Liver (tissue), 9 donors: ENCODE data around the gene ARGFX. TPM values are rescaled to one million over a fixed set of nuclear protein-coding genes. Genes with fewer than 3 reads are reported as not detected.

ENCODE experiments used
- DNase-seq: peaks from one replicate; pipeline ENCODE4 v3.0.0-alpha.2; 2017; ENCODE audit warnings: low spot score
- H3K27ac ChIP-seq, 2 donors: one replicate each; pipeline ENCODE4 v1.7.0; 2013; ENCODE audit warnings: inconsistent platforms in 2 of 2, low read length in 2 of 2, control low read depth in 1 of 2, low read depth in 1 of 2, mild to moderate bottlenecking in 1 of 2
- H3K27me3 ChIP-seq, 4 donors: one replicate each; pipeline versions ENCODE4 v1.6.1 to v1.7.0; 2013; ENCODE audit warnings: low read length in 3 of 4, inconsistent platforms in 1 of 4, mild to moderate bottlenecking in 1 of 4, moderate library complexity in 1 of 4; ENCODE audit not compliant: control insufficient read depth in 4 of 4, insufficient read depth in 4 of 4
- H3K36me3 ChIP-seq, 4 donors: one replicate each; pipeline versions ENCODE4 v1.6.1 to v1.7.0; 2013; ENCODE audit warnings: low read length in 3 of 4, mild to moderate bottlenecking in 3 of 4, low read depth in 1 of 4, moderate library complexity in 1 of 4; ENCODE audit not compliant: control insufficient read depth in 4 of 4, insufficient read depth in 3 of 4
- H3K4me1 ChIP-seq, 4 donors: one replicate each; pipeline versions ENCODE4 v1.6.1 to v1.7.0; 2013; ENCODE audit warnings: low read length in 3 of 4, mild to moderate bottlenecking in 3 of 4, moderate library complexity in 1 of 4; ENCODE audit not compliant: control insufficient read depth in 4 of 4, insufficient read depth in 4 of 4
- H3K4me3 ChIP-seq, 3 donors: one replicate each; pipeline versions ENCODE4 v1.6.1 to v1.7.0; 2013; ENCODE audit warnings: low read length in 3 of 3, control low read depth in 1 of 3, low read depth in 1 of 3, mild to moderate bottlenecking in 1 of 3
- H3K9ac ChIP-seq, 2 donors: one replicate each; pipeline ENCODE4 v1.7.0; 2013; ENCODE audit warnings: low read length in 2 of 2, mild to moderate bottlenecking in 2 of 2, moderate library complexity in 2 of 2, control low read depth in 1 of 2, low read depth in 1 of 2
- H3K9me3 ChIP-seq, 4 donors: one replicate each; pipeline versions ENCODE4 v1.6.1 to v1.7.0; 2013; ENCODE audit warnings: low read length in 3 of 4; ENCODE audit not compliant: control insufficient read depth in 4 of 4
- ATF3 ChIP-seq: IDR thresholded peaks from 2 replicates; pipeline ENCODE4 v1.6.1; 2016; ENCODE audit warnings: antibody characterized with exemption
- EGR1 ChIP-seq, 2 donors: IDR thresholded peaks; 2 replicates each; pipeline ENCODE4 v1.6.1; 2016 to 2018; ENCODE audit warnings: antibody characterized with exemption in 2 of 2, low read depth in 2 of 2
- FOXA2 ChIP-seq: IDR thresholded peaks from 2 replicates; pipeline ENCODE4 v1.6.1; 2016; ENCODE audit warnings: antibody characterized with exemption
- GABPA ChIP-seq, 2 donors: IDR thresholded peaks in 1 of 2; conservative IDR thresholded peaks in 1 of 2; 2 replicates each; pipeline ENCODE4 v1.6.1; 2016; ENCODE audit warnings: antibody characterized with exemption in 2 of 2, mild to moderate bottlenecking in 1 of 2, moderate library complexity in 1 of 2
- REST ChIP-seq: IDR thresholded peaks from 2 replicates; pipeline ENCODE4 v1.6.1; 2016; ENCODE audit warnings: antibody characterized with exemption, mild to moderate bottlenecking
- RXRA ChIP-seq, 2 donors: IDR thresholded peaks; 2 replicates each; pipeline ENCODE4 v1.6.1; 2017 to 2018; ENCODE audit warnings: antibody characterized with exemption in 2 of 2, mild to moderate bottlenecking in 1 of 2
- SP1 ChIP-seq: IDR thresholded peaks from 2 replicates; pipeline ENCODE4 v1.6.1; 2018; ENCODE audit warnings: antibody characterized with exemption, mild to moderate bottlenecking
- ZBTB33 ChIP-seq: IDR thresholded peaks from 2 replicates; pipeline ENCODE4 v1.6.1; 2016; ENCODE audit warnings: antibody characterized with exemption
- WGBS: extraction: QIAGEN DNeasy Blood & Tissue Kit; methylation state at CpG from one replicate; pipeline ENCODE4 v1.1.7; 2013; 5-methylcytosine and 5-hydroxymethylcytosine counted together
- polyA plus RNA-seq, 2 donors: library from polyadenylated mRNA; stranded (reverse) in 1 of 2; unstranded in 1 of 2; fragments of 200-250 nt in 1 of 2; fragments of >200 nt in 1 of 2; fragmentation: Nextera tagmentation in 1 of 2; extraction: Ambion mirVana in 1 of 2; gene quantifications; one replicate each; pipeline versions ENCODE4 v1.2.1 to v1.2.3, GENCODE V29; 2013 to 2015
- total RNA-seq, 2 donors: library from RNA; depleted of rRNA; stranded (reverse); fragments of >200 nt; gene quantifications; one replicate each; pipeline ENCODE4 v1.2.3, GENCODE V29; 2014
- donor health status: healthy.
- donor health status: healthy.
- donor health status: healthy.
- donor health status: healthy.
- donor health status: healthy.

ARGFX gene
- total and polyA plus RNA-seq, 4 donors, result not detected

- TF ChIP-seq EGR1 (IDR thresholded peaks at IDR 0.05; ENCODE audit: low read depth in 2 of 2) (no peak), FOXA2 (no peak), SP1 (no peak)
Observed at GRCh38 chr3:121604759-121605158, 37.0 kb downstream of the ARGFX start (continued).

- Histone ChIP-seq H3K27ac (no peak overlapping the region), H3K4me1 (no peaks in the 10 kb centered on the region), H3K27me3 (no peaks in the 10 kb centered on the region), H3K4me3 (no peak overlapping the region), H3K9me3 (no peaks in the 10 kb centered on the region), H3K9ac (no peak overlapping the region), H3K36me3 (no peaks in the 10 kb centered on the region)
- DNase-seq, result no peak
- TF ChIP-seq SP1 (no peak), ZBTB33 (no peak), REST (no peak), RXRA (IDR thresholded peaks at IDR 0.05) (no peak), EGR1 (IDR thresholded peaks at IDR 0.05; ENCODE audit: low read depth in 2 of 2) (no peak), ATF3 (no peak), GABPA (IDR thresholded peaks at IDR 0.05 in 1 of 2, conservative IDR thresholded peaks at IDR 0.05 in 1 of 2) (no peak)
- WGBS, result 78% methylated on average over 4 of the region's 4 CpGs
Observed at GRCh38 chr3:121606106-121606505, 38.4 kb downstream of the ARGFX start.

Other genes with a start within 250 kb of the ARGFX start
- 10 to 100 TPM in 1 of 2 donors, under 1 TPM in 1; 0.17 to 13.2 TPM for gene POLQ, start 22.0 kb upstream of the ARGFX start, total RNA-seq
- under 1 TPM; 0.10 to 0.27 TPM for gene POLQ, start 22.0 kb upstream of the ARGFX start, polyA plus RNA-seq
- gene FBXO40, start 25.4 kb downstream of the ARGFX start, total RNA-seq, result under 1 TPM; 0.05 to 0.08 TPM
- gene FBXO40, start 25.4 kb downstream of the ARGFX start, polyA plus RNA-seq, result not detected
- 10 to 100 TPM; 17.2 to 39.8 TPM for gene HCLS1, start 93.0 kb downstream of the ARGFX start, total RNA-seq
- gene HCLS1, start 93.0 kb downstream of the ARGFX start, polyA plus RNA-seq, result 10 to 100 TPM; 18.5 to 26.6 TPM
- gene GOLGB1, start 181.8 kb downstream of the ARGFX start, total RNA-seq, result 10 to 100 TPM; 29.1 to 58.8 TPM
- gene GOLGB1, start 181.8 kb downstream of the ARGFX start, polyA plus RNA-seq, result 10 to 100 TPM; 10.1 to 36.8 TPM